GM23338 (cell line): ENCODE measurements around the gene FUT8. TPM values are rescaled to one million over a fixed set of nuclear protein-coding genes. Genes with fewer than 3 reads are reported as not detected.

ENCODE experiments used
- ATAC-seq: fragments of 200-7000 bp; cut with Tn5 transposase; 3 replicates; pipeline ENCODE4 v1.9.1; 2020
- DNase-seq: peaks from one replicate; pipeline ENCODE4 v3.0.0-alpha.2; 2015; ENCODE audit warnings: low spot score
- H2AFZ ChIP-seq: fragments of 200-600 bp; sonication (generic); 2 replicates; pipeline ENCODE4 v1.8.0; 2016; ENCODE audit warnings: antibody characterized with exemption, mild to moderate bottlenecking, moderate library complexity
- H3F3A ChIP-seq: fragments of 200-600 bp; sonication (generic); replicated peaks from 2 replicates; pipeline ENCODE4 v1.8.0; 2017; ENCODE audit warnings: antibody characterized with exemption, mixed run types, low read depth
- H3K27ac ChIP-seq: fragments of 200-600 bp; sonication (generic); 2 replicates; pipeline ENCODE4 v1.6.1; 2016; ENCODE audit warnings: low read depth
- H3K27me3 ChIP-seq: fragments of 200-600 bp; sonication (generic); 2 replicates; pipeline ENCODE4 v1.8.0; 2016; ENCODE audit warnings: mild to moderate bottlenecking, mixed run types, moderate library complexity; ENCODE audit not compliant: insufficient read depth
- H3K36me3 ChIP-seq: fragments of 200-600 bp; sonication (generic); 2 replicates; pipeline ENCODE4 v1.8.0; 2016; ENCODE audit warnings: mild to moderate bottlenecking; ENCODE audit not compliant: insufficient read depth
- H3K4me1 ChIP-seq: fragments of 200-600 bp; sonication (generic); 2 replicates; pipeline ENCODE4 v1.8.0; 2016; ENCODE audit warnings: mild to moderate bottlenecking, moderate library complexity; ENCODE audit not compliant: insufficient read depth
- H3K4me2 ChIP-seq: fragments of 200-600 bp; sonication (generic); 2 replicates; pipeline ENCODE4 v1.7.1; 2017; ENCODE audit warnings: mixed run types
- H3K4me3 ChIP-seq: fragments of 200-600 bp; sonication (generic); 2 replicates; pipeline ENCODE4 v1.6.1; 2016; ENCODE audit warnings: mixed run types
- H3K79me2 ChIP-seq: fragments of 200-600 bp; sonication (generic); replicated peaks from 2 replicates; pipeline ENCODE4 v1.8.0; 2017; ENCODE audit warnings: mild to moderate bottlenecking; ENCODE audit not compliant: insufficient read depth
- H3K9me2 ChIP-seq: fragments of 200-600 bp; sonication (generic); 2 replicates; pipeline ENCODE4 v1.8.0; 2017; ENCODE audit not compliant: insufficient read depth
- H4K20me1 ChIP-seq: fragments of 200-600 bp; sonication (generic); replicated peaks from 2 replicates; pipeline ENCODE4 v1.8.0; 2017; ENCODE audit warnings: mild to moderate bottlenecking; ENCODE audit not compliant: insufficient read depth
- H3K27ac Mint-ChIP-seq: 2 replicates; pipeline ENCODE4 v1.8.0; 2020; ENCODE audit warnings: inconsistent platforms, mild to moderate bottlenecking, moderate library complexity, mixed read lengths
- H3K27me3 Mint-ChIP-seq: 3 replicates; pipeline ENCODE4 v1.8.0; 2022; ENCODE audit warnings: low read depth, mild to moderate bottlenecking, moderate library complexity, mixed read lengths, inconsistent platforms; ENCODE audit not compliant: insufficient read depth, poor library complexity
- H3K36me3 Mint-ChIP-seq: 3 replicates; pipeline ENCODE4 v1.8.0; 2021; ENCODE audit warnings: low read depth, mild to moderate bottlenecking, inconsistent platforms, moderate library complexity, mixed read lengths
- H3K4me1 Mint-ChIP-seq: 3 replicates; pipeline ENCODE4 v1.8.0; 2020; ENCODE audit warnings: mild to moderate bottlenecking, inconsistent platforms, mixed read lengths
- H3K4me3 Mint-ChIP-seq: 3 replicates; pipeline ENCODE4 v1.8.0; 2021; ENCODE audit warnings: moderate library complexity, mild to moderate bottlenecking, inconsistent platforms, mixed read lengths
- H3K9me3 Mint-ChIP-seq: 3 replicates; pipeline ENCODE4 v1.8.0; 2020; ENCODE audit warnings: moderate library complexity, mild to moderate bottlenecking, inconsistent platforms, mixed read lengths
- POLR2AphosphoS5 ChIP-seq: IDR thresholded peaks from 2 replicates; pipeline ENCODE4 v1.6.1; 2016; ENCODE audit warnings: antibody characterized with exemption, low read depth
- ZNF114 ChIP-seq: fragments of 250-450 bp; sonication (Bioruptor Pico); IDR thresholded peaks from 2 replicates; pipeline ENCODE4 v1.5.0; 2020; ENCODE audit warnings: mild to moderate bottlenecking, moderate library complexity
- ZNF331 ChIP-seq: fragments of 250-450 bp; sonication (Bioruptor Pico); IDR thresholded peaks from 2 replicates; pipeline ENCODE4 v1.5.0; 2020; ENCODE audit warnings: low read depth, mild to moderate bottlenecking, moderate library complexity
- polyA plus RNA-seq: library from polyadenylated mRNA; unstranded; fragments of >200 nt; fragmentation: Nextera tagmentation; extraction: Ambion mirVana; gene quantifications from 2 replicates; pipeline ENCODE4 v1.2.1, GENCODE V29; 2016
- total RNA-seq: library from RNA; depleted of rRNA; stranded (reverse); fragments of >200 nt; shearing (Covaris generic); gene quantifications from 2 replicates; pipeline ENCODE4 v1.2.3, GENCODE V29; 2014
- TF ChIP-seq, protein P1 (sequence below), 2 experiments: fragments of 200-600 bp in 1 of 2; sonication (generic) in 1 of 2; conservative IDR thresholded peaks; 2 replicates each; pipeline versions ENCODE4 v1.5.1 to v1.6.1; 2016 to 2017; ENCODE audit warnings: antibody characterized with exemption in 2 of 2, low read depth in 2 of 2, mild to moderate bottlenecking in 2 of 2, moderate library complexity in 1 of 2
- TF ChIP-seq, protein P2 (sequence below): IDR thresholded peaks from 2 replicates; pipeline ENCODE4 v1.6.1; 2016; ENCODE audit warnings: antibody characterized with exemption

Gene FUT8
- total and polyA plus RNA-seq, 2 experiments from 2014 or later, result 8.2 to 23.2 TPM

DNA sequence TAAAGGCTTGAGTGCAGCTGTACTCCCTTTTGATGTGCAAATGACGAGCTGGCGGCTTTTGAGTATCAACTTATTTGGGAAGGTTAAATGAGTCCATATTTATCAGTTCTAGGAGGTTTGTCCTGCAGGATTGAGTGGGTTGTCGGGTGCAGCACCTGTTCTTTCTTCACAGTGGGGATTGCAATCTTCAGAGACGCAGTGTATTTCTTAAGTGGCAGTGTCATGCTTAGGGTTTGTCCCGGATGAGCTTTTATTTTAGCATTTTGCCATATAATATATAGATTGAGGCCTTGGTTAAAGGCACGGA lies 1.2 kb downstream of the FUT8 start:
- ATAC-seq (no peak), DNase-seq (no peak)
- no peak overlapping the region for H3K27ac Mint-ChIP-seq
- H3K27ac ChIP-seq, result no peak overlapping the region
- H3K9me2 ChIP-seq, result no peaks in the 10 kb centered on the region
- peak overlapping the region; percentile 65; the same call in 1 of the 2 replicates for H2AFZ ChIP-seq
- H3K4me1 ChIP-seq, result peaks cover 9% of the 10 kb centered on the region
- peak overlapping the region; percentile 93 for H3K4me3 Mint-ChIP-seq
- no peaks in the 10 kb centered on the region for H4K20me1 ChIP-seq
- H3K36me3 Mint-ChIP-seq, result no peaks in the 10 kb centered on the region
- peaks cover 35% of the 10 kb centered on the region for H3K79me2 ChIP-seq
- H3K27me3 ChIP-seq, result peaks cover 13% of the 10 kb centered on the region
- no peaks in the 10 kb centered on the region for H3K36me3 ChIP-seq
- H3K9me3 Mint-ChIP-seq, result no peaks in the 10 kb centered on the region; the same call in 2 of the 3 replicates
- 0 out of 2 replicates have a peak, but pooled peaks cover 3% of the 10 kb centered on the region for H3F3A ChIP-seq
- peaks cover 23% of the 10 kb centered on the region for H3K4me1 Mint-ChIP-seq
- TF ChIP-seq POLR2AphosphoS5 (no peak), ZNF114 (no peak)
- TF ChIP-seq, protein P1, sequence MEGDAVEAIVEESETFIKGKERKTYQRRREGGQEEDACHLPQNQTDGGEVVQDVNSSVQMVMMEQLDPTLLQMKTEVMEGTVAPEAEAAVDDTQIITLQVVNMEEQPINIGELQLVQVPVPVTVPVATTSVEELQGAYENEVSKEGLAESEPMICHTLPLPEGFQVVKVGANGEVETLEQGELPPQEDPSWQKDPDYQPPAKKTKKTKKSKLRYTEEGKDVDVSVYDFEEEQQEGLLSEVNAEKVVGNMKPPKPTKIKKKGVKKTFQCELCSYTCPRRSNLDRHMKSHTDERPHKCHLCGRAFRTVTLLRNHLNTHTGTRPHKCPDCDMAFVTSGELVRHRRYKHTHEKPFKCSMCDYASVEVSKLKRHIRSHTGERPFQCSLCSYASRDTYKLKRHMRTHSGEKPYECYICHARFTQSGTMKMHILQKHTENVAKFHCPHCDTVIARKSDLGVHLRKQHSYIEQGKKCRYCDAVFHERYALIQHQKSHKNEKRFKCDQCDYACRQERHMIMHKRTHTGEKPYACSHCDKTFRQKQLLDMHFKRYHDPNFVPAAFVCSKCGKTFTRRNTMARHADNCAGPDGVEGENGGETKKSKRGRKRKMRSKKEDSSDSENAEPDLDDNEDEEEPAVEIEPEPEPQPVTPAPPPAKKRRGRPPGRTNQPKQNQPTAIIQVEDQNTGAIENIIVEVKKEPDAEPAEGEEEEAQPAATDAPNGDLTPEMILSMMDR (conservative IDR thresholded peaks at IDR 0.05; ENCODE audit: low read depth in 2 of 2), result no peak
- peak overlapping the region; percentile 88 for H3K4me2 ChIP-seq
- peak overlapping the region; percentile 84 for H3K4me3 ChIP-seq
- H3K27me3 Mint-ChIP-seq, result peaks cover 3% of the 10 kb centered on the region

DNA sequence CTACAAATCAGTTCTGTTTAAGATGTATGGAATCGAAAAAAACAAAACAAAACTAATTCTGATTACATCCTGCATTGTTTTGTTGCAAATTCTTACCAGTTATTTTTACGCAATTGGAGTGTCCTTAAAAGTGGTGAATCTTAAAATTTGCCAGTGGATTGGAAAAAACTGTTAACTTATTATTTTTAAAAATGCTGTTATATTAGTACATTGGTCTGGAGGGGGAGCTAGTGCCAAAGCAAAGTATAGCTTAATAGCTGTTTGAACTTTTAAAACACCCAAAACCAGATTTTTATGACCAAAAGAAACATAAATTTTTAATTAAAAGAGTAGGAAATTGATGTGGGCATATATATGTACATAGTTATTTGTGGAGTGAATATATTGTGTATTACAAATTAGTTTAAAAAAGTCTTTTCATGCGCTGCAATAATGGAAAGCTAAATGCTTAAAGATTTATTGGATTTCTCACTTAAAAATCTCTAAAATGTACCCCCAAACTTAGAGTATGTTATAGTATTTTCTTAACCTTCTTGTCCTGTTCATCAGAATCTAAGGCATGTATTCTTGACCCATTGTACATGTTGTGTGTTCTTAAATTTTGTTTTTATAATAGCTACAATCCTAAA lies 2.5 kb downstream of the FUT8 start:
- DNase-seq (peak; percentile 29), ATAC-seq (no peak)
- TF ChIP-seq ZNF331, result no peak
- TF ChIP-seq, protein P2, sequence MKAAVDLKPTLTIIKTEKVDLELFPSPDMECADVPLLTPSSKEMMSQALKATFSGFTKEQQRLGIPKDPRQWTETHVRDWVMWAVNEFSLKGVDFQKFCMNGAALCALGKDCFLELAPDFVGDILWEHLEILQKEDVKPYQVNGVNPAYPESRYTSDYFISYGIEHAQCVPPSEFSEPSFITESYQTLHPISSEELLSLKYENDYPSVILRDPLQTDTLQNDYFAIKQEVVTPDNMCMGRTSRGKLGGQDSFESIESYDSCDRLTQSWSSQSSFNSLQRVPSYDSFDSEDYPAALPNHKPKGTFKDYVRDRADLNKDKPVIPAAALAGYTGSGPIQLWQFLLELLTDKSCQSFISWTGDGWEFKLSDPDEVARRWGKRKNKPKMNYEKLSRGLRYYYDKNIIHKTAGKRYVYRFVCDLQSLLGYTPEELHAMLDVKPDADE, result no peak
- TF ChIP-seq, protein P1 (conservative IDR thresholded peaks at IDR 0.05; ENCODE audit: low read depth in 2 of 2), result peak in 1 of 2 experiments; percentile 73; a peak in 3 of 4 replicates
- no peak overlapping the region for H3K27ac Mint-ChIP-seq
- no peak overlapping the region for H3K27ac ChIP-seq
- H3K36me3 ChIP-seq, result no peaks in the 10 kb centered on the region
- H3F3A ChIP-seq, result 0 out of 2 replicates have a peak, but pooled peaks cover 3% of the 10 kb centered on the region
- H3K79me2 ChIP-seq, result peaks cover 45% of the 10 kb centered on the region
- H3K4me1 Mint-ChIP-seq, result peaks cover 23% of the 10 kb centered on the region
- no peaks in the 10 kb centered on the region for H3K36me3 Mint-ChIP-seq
- H3K9me3 Mint-ChIP-seq, result no peaks in the 10 kb centered on the region; the same call in 2 of the 3 replicates
- no peaks in the 10 kb centered on the region for H4K20me1 ChIP-seq
- peaks cover 3% of the 10 kb centered on the region for H3K27me3 Mint-ChIP-seq
- H3K4me3 ChIP-seq, result no peak overlapping the region
- H3K4me3 Mint-ChIP-seq, result no peak overlapping the region
- H3K4me2 ChIP-seq, result no peak overlapping the region
- H3K27me3 ChIP-seq, result peaks cover 13% of the 10 kb centered on the region
- H2AFZ ChIP-seq, result no peak overlapping the region
- no peaks in the 10 kb centered on the region for H3K9me2 ChIP-seq
- peaks cover 9% of the 10 kb centered on the region for H3K4me1 ChIP-seq
